ENCODE results near the gene CFAP126.

DNA sequence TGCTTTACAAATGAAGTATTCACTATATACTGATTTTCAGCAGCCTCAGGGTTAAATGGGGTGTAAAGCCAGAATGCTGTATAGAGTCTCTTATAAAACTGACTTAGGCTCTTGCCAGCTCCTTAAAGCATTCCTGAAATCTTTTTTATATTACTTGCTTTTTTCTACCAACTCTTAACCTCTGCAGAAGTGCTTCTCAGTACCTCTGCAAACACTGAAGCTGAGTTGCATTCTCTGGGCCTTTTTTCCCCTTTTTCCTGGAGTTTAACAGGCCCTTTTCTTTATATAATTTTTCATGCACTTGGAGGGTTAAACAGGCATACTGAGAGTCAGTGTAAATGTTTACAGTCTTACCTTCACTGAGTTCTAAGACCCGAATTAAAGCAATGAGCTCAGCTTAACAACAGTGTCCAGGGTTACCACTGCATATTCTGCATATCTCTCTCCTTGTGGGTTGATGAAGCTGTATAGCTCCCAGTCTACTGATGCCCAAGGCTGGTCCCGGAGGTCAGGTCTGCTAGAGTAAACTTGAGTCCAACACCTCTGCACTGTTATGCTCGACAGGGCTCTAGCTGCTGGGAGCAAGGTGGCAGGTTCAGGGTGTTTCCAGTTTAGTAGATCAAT lies 40.9 kb upstream of the CFAP126 start:
- no peak for TF ChIP-seq CTCF (IDR thresholded peaks at IDR 0.05; ENCODE audit: low read depth, low read length, poor library complexity, severe bottlenecking)
- TF ChIP-seq EZH2phosphoT487 (IDR thresholded peaks at IDR 0.05; ENCODE audit: borderline replicate concordance, low read length) = no peak

Data from DOHH2 (cell line).